Fibroblast of peridontal ligament (primary cell): ENCODE measurements around the gene TMEM100.
A peak's percentile ranks its signal among the peaks of the same experiment; 100 is the strongest.

Experiments used
- DNase-seq: peaks from one replicate; pipeline ENCODE4 v3.0.0-alpha.2; 2010; ENCODE audit errors: extremely low read depth

The TMEM100 gene

DNA sequence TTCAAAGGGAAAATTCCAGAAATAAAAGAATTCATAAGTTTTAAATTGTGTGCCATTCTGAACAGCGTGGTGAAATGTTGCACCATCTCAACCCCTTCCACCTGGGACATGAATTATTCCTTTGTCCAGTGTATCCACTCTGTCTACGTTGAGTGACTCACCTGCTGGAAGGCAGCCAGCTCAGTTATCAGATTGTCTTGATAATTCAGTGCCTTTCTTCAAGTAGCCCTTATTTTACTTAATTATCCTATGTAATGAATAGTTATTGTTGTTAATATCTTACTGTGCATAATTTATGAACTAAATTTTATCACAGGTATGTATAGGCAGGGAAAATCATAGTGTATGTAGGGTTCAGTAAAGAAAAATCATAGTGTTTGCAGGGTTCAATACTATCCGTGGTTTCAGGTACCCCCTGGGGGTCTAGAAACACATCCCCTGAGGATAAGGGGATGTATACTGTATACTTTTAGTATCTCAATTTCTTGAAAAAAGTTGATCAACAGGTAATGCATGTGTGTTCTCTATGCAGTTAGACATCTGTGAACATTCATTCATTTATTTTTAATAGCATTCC lies 20.5 kb upstream of the TMEM100 start:
- DNase-seq = no peak

DNA sequence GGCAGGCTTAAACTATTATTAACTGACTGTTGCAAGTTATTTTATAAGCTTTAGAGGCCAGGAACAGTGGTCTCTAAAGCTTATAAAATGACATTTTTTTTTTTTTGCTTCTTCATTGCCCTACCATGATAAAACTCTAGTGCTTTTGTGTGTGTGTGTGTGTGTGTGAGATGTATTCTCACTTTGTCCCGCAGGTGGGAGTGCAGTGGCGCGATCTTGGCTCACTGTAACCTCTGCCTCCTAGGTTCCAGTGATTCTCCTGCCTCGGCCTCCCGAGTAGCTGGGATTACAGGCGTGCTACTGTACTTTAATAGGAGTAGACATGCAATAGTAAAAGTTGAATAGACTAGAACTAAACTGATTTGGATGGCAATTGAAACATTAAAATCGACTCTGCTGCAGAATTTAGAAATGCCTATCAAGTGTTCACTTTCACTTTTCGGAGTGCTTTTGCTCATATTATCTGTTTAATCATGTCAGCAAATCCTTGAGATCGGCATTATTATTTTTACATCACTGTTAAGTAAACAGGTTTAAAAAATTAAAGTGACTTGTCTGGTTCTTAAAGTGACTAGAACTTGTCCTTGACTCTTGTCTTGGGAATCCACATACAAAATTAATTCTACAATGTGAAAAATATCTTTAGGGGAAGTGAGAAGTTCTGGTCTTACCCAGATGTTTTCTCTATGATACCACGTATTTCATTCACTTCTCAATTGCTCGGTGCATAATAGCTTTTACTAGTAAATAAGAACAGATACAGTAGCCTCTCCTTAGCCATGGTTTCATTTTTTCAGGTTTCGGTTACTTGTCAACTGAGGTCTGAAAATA lies 19.8 kb upstream of the TMEM100 start:
- DNase-seq = no peak

DNA sequence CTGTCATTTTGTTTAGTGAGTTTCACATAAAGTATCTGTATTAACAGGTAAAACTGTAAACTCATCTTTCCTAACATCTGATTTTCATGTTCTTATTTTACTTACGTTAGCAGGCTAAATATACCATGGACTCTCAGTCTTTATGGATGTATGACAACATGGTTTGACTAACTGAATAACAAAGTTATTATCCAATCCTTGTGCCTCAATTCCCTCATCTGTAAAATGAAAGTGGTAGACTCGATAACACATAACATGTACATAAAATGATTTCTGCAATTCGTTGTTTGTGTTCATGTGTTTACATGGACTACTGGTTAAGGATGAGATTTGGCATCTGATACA lies 18.7 kb upstream of the TMEM100 start:
- no peak for DNase-seq

GRCh38 chr17:55740511-55741355 lies 18.1 kb upstream of the TMEM100 start:
- DNase-seq = no peak

GRCh38 chr17:55737976-55738501 lies 15.4 kb upstream of the TMEM100 start:
- no peak for DNase-seq

DNA sequence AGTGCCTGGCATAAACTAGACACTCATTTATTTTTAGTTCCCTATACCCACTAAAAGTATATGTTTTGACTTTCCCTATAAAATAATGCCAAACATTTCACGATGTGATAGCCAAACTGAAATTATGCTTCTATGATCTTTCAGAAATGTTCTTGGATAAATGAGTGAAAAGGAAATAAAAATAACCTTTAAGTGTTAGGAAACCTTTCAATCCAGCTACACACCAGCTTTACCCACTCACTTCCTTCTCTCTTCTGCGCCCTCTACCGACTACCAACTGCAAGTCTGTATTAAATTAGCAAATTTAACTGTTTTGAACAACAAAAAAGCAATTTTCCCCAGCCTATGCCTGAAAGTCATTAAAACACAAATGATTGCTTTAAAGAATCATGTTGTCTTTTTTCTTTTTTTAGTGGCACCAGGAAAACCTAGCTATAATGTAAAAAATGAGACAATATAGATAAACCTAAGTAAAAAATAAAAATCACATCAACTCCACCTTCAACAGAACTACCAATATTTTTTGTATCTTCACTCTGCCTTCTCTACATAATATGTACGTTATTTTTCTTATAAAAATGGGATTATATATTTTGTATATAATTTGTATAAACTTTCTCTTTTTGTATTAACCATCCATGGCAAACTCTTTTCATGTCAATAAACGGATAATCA lies 13.2 kb upstream of the TMEM100 start:
- DNase-seq = peak; percentile 75

DNA sequence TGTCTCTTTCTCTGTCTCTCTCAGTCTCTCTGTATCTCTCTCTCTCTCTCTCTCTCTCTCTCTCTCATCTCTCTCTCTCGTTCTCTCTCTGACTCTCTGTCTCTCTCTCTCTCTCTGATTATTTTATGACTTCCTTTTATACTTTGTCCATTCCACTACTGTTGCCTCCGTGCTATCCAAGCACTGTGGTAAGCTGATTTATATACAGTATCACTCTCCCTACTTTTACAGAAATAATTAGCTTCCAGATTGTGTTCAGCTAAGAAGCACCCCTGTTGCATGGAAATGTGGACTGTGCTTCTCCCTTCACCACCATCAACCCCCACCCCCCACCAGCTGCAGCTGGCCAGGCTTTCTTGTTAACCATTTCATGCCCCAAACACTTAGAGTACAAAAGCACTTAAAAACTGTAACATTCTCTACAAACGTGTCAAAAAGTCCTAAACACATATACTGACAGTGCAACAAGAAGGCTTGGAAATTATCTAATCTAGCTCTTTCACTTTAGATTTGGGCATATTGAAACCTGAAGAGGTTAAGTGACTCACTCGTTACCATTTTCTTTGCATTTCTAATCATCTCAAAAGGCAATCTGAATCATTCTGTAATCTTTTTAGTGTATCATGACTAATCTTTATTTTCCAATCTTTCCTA lies 11.6 kb upstream of the TMEM100 start:
- DNase-seq = peak; percentile 51

- peak; percentile 46 for DNase-seq
Measured at GRCh38 chr17:55731586-55732250, 9.1 kb upstream of the TMEM100 start.

- DNase-seq = no peak
Measured at GRCh38 chr17:55730808-55731207, 8.1 kb upstream of the TMEM100 start.

- no peak for DNase-seq
Measured at GRCh38 chr17:55730380-55730779, 7.7 kb upstream of the TMEM100 start.

DNA sequence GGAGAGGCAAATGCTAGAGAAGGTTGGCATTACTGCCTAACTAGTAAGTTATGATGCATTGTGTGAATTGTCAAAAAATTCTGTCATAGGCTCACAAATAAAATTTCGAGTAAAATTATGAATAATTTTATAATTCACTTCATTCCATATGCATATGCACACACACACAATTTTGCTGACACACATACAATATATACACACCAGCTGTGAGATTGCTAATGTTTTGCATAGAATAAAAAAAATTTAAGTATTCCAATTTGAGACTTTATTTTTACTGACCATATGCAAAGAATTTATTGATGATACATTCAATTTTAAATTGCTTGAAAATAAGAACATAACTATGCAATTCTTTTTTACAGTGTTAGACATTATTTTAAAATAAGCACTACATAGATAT lies 6.8 kb upstream of the TMEM100 start:
- DNase-seq = no peak

DNA sequence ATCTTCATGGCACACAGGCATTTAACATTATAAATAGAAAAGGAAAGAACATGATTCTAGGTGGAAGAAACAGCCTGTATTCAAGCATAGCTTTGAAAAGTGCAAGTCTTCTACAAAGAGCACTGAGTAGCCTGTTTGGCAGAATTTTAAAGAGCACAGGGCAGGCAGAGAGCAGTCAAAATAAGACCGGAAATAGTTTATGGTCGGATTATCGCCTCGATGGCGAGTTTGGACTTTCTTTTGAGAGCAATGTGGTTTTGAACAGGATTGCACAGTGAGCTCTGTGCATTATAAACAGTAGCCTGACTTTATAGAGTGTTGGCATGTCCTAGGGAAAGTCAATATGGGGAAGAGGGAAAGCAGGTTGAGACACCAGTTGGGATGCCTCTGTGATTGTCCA lies 6.2 kb upstream of the TMEM100 start:
- DNase-seq = peak; percentile 45

DNA sequence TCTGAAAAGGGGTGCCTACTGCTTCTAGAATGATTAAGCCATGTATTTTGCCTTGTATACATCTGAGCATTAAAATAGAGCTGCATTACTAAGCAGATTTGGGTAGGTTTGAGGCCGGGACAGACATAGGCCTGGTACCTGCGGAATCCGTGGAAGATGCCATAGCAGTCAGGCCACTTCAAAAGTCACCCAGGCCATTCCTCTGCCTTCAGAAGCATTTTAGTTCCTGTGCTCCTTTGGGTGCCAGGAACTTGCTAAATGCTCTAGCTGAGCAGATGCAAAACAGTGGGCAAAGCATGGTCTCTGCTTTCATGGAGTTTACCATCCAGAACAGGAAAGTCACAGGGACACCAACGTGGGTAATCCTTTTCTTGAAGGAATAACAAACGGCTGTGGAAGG lies 5.7 kb upstream of the TMEM100 start:
- DNase-seq = no peak

DNA sequence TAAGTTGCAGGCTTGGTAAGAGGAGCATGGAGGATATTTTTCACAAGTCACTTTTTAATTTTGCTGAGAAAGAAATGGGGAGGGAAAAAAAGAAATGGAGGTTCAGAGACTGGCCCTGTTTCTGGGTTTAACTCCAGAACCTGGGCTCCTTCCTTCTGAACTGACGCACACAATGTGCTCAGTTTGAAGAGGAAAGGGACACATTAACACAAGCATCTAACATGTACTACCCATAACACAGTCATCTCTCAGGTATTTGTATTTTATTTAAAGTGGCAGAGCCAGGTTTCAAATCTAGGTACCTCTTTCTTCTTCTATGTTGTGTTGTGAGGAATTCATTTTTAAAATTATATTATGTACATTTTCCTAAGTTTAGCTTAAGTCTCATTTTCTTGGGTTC lies 5.3 kb upstream of the TMEM100 start:
- no peak for DNase-seq

GRCh38 chr17:55727275-55727674 lies 4.6 kb upstream of the TMEM100 start:
- no peak for DNase-seq

DNA sequence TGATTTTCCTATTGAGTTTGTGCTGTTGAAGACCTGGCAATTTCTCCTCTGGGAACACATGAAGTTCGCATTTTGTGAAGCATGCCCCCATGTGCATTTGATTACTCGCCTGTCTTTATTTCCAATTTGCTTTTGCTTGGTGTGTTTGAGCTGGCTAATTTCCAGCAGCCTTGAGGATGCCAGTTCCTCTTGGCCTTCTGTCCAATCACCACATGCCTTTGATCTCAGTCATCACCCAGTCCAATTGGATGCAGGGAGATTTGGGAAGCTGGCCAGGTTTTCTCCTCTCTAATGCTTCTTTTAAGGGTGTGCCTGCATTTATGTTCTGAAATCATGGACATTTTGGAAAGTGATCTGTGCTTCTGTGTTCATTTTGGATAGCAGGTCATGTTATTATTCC lies 3.8 kb upstream of the TMEM100 start:
- peak; percentile 100 for DNase-seq

GRCh38 chr17:55723488-55723848 lies 804 bp upstream of the TMEM100 start:
- no peak for DNase-seq

DNA sequence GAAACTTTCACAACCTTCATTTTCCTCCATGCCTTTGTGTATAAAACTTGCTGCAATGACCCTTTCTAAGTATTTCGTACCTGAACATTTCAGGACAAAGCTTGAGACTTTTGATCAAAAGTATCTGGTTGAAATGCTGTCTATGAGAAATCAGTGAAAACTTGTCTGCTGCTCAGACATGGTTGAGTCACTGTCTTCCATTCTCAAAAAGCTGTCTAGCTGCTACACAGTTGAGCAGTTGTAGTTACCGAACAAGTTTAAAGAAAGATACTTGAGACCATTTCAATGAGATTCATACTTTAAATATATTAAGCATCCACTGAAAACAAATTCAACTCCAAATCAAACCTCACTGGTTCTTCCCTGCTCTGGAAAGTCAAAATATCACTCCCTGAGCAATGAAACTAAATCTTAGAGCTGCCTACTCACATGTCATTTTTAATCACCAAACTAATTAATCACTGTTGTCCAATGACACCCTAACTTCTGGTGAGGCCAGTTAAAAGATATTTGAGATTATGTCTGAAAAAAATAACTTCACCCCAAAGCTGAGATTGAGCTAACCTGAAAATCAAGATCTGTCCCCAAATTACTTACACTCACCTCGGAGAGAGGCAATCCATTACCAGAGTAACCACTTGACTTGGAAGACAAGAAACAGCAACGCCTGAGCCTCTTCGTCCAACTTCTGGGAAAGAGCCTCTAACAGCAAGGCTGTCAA lies 488 bp downstream of the TMEM100 start:
- no peak for DNase-seq

DNA sequence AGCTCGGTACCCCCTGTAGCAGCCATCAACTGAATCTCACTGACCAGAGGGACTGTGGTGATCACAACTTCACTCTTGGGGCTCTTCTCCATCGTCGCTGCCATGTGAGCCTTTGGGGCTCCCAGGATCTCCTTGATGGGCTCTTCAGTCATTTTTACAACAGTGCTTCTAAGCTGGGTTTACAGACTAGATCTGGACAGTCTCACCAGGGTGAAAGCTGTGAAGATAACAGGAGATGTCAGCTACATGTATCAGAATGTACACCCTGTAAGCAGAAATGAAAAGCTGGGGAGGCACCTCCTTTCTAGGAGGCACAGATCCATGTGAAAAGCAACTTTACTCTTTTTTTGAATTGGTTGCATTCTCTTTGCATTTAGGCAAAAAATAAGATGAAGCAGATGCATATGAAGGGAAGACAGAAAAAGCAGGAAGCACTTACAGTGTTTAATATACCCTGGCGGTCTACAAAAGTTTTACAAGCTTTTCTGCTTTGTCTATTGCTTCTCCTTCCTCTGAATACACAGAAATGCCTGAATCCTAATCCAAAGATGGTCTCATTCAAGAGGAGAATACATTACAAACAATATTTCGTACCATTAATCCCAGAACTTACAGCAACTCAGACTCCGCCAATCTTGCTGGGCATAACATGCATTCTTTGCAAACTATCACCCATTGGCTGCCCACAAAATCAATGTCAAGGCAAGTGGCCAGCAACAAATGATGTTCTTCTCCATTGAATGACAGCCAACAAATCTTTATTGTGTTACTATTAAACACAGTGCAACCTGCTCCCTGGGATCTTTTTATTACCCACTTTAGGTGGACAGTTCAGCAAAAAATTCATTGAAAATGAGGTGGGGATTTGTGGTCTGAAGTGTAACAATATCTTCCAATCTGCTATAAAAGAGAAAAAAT lies 1.5 kb downstream of the TMEM100 start:
- DNase-seq = no peak
